Astrocyte of the cerebellum (primary cell): ENCODE results near the gene OPCML.
A peak's percentile ranks its signal among the peaks of the same experiment; 100 is the strongest.

Source experiments
- DNase-seq: peaks from one replicate; pipeline ENCODE4 v3.0.0-alpha.2; 2011; ENCODE audit warnings: low read depth
- H3K4me3 ChIP-seq: 2 replicates; pipeline ENCODE4 v1.5.1; 2011; ENCODE audit warnings: mild to moderate bottlenecking, low read depth, low read length, moderate library complexity
- in situ Hi-C: cut with HindIII; loops from 2 replicates; pipeline ENCODE4 v1.10.0; 2017; ENCODE audit warnings: low sequenced_read_pairs
- TF ChIP-seq, protein P1 (sequence below): IDR thresholded peaks from 2 replicates; pipeline ENCODE4 v1.5.1; 2012; ENCODE audit warnings: low read length, low read depth, moderate library complexity, mild to moderate bottlenecking; ENCODE audit errors: missing control alignments

OPCML gene

DNA sequence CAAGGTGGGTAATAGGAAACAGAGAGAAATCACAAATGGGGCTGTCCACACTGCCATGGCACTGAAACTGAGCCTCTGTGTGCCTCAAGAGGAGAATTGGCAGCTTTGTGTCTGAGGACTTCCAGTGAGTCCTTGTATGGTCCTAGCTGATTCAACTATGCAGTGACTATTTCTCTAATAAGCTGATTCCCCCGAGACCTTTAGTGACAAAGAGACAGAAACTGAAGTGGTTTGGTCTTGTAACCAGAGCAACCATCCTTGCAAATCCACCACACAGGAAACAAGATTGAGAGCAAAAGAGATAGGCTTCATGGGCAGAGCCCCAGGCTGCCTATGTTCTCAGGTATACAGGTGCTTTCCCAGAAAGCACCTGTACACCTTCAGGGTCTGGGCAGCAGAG is 1123.4 kb downstream of the OPCML start:
- TF ChIP-seq, protein P1, sequence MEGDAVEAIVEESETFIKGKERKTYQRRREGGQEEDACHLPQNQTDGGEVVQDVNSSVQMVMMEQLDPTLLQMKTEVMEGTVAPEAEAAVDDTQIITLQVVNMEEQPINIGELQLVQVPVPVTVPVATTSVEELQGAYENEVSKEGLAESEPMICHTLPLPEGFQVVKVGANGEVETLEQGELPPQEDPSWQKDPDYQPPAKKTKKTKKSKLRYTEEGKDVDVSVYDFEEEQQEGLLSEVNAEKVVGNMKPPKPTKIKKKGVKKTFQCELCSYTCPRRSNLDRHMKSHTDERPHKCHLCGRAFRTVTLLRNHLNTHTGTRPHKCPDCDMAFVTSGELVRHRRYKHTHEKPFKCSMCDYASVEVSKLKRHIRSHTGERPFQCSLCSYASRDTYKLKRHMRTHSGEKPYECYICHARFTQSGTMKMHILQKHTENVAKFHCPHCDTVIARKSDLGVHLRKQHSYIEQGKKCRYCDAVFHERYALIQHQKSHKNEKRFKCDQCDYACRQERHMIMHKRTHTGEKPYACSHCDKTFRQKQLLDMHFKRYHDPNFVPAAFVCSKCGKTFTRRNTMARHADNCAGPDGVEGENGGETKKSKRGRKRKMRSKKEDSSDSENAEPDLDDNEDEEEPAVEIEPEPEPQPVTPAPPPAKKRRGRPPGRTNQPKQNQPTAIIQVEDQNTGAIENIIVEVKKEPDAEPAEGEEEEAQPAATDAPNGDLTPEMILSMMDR, result no peak
- in situ Hi-C loops, result no loop called here
- no peak overlapping the region for H3K4me3 ChIP-seq

DNA sequence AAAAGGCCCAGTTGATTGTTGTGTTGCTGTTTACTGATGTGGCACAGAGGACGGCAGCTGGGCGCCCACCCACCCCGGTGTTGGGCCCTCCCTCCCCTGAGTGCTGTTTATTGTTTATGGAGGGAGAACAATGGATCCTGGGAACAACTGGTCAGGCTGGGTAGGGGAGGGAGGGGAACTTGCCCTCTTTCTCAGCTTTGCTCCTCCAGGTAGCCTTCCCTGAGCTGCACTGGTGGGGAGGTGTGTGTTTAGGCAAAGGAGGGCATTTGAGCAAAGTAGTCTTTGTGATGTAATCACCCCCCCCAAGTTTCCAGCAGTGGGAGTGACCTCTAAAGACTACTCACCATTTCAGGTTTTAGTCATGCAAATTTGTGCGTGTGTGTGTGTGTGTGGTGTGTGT is 1126.6 kb downstream of the OPCML start:
- DNase-seq, result no peak
- H3K4me3 ChIP-seq, result no peak overlapping the region
- TF ChIP-seq, protein P1, result no peak
- in situ Hi-C loops, result no loop called here

More for the DNA sequence above, 1123.4 kb downstream of the OPCML start:
- DNase-seq, result no peak

DNA sequence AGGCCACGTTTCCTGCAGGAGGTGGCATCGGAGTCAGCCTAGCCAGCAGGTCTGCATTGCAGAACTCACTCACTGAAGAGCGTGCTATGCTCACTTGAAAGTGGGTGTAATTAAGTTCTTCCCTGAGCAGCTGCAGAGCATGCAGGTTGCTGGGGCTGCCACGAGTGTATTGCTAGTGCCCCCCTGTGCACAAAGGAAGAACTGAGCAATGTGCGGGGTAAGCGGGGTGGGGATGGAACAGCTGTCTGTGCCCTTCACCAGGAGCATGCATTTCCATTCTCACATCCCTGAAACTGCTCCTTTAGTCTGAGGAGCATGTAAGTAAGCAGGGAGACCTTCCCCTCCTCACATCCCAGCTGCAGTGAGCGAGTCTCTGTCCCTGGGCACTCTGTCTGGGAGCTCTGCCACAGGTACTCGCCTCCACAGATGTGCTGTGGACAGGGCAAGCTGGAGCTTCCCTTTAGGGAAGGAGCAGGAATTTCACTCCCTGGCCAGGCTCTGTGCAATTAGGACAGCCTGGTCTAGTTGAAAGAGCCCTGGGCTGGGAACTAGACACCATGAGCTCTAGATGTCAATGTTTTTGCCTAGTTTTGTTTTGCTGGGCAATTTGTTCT is 1130.1 kb downstream of the OPCML start:
- in situ Hi-C loops, result no loop called here
- peak; percentile 20 for DNase-seq

DNA sequence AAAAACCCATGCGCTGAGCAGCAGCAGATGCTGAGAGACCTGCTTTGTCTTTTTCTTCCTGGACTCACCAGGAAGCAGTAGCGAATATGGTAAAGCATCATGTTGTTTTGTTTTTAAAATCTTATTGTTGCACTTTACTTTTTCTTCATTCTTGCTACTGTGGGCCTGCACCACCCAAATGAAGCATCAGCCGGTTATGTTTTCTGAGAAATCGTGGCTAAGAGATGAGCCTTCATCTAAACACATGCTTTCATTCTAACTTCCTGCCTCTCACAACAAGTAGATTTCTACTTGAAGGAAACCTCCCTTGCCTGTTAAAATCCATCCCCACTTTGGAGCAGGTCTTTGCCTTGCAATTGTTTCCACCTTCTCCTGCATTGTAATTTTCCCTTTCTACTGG is 1136.0 kb downstream of the OPCML start:
- in situ Hi-C loops, result no loop called here
- TF ChIP-seq, protein P1, result no peak
- no peak for DNase-seq
- no peak overlapping the region for H3K4me3 ChIP-seq

More for the DNA sequence above, 1130.1 kb downstream of the OPCML start:
- no peak overlapping the region for H3K4me3 ChIP-seq
- TF ChIP-seq, protein P1, result peak; percentile 73

DNA sequence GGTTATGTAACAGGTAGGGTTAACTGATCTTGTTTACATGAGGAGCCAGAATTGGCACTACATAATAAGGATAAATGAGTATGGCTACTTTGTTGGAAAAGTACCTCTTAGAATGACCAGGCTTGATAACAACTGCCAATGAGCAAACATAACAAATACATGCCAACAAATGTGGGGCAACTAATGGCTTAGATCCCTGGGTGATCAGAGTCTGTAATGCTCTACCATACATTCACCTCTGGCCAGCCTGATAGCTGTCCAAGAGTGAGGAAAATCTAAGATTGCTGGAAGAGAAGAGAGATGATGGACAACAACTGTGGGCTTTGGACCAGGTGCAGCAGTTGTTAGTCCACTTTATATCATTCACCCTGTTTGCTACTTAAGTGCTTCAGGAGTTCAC is 1136.9 kb downstream of the OPCML start:
- in situ Hi-C loops, result no loop called here
- H3K4me3 ChIP-seq, result no peak overlapping the region
- TF ChIP-seq, protein P1, result no peak
- DNase-seq, result no peak

DNA sequence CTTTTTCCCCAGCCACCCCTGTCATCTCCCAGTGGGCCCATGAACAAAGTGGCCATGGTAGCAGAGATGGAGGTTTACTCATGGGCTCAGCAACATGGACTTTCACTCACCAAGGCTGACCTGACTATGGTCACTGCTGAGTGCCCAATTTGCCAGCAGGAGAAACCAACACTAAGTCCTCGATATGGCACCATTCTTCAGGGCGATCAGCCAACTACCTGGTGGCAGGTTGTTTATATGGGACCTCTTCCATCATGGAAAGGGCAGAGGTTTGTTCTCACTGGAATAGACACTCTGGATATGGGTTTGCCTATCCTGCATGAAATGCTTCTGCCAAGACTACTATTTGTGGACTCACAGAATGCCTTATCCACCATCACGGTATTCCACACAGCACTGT is 1152.8 kb downstream of the OPCML start:
- TF ChIP-seq, protein P1, result no peak
- in situ Hi-C loops, result no loop called here
- no peak for DNase-seq
- no peak overlapping the region for H3K4me3 ChIP-seq
